GM19463 (cell line): Measurements from ENCODE around the gene DCANP1.

Source experiments
- ATAC-seq: cut with Tn5 transposase; IDR thresholded peaks from one replicate; pipeline ENCODE4 v1.9.1; 2021; ENCODE audit warnings: mild to moderate bottlenecking, moderate library complexity; ENCODE audit not compliant: unreplicated experiment

DCANP1 gene

DNA sequence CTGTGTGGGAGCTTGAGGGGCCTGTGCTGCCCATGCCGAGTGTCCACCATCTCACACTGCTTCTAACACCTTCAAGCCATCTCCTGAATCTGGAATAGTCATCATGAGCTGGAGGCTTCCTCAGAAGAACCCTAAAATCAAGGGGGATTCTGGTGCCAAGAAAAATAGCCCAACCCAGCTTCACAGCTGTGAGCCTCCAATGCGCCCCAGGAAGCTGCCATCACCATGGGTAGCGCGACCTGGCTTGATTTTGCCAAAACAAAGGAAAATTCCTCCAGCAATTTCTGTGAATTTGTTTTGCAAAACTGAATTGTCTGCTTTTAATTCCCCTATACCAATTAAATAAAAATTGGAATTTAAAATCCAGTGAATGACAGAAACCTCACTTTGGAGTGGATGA lies 11.2 kb upstream of the DCANP1 start:
- no peak for ATAC-seq

DNA sequence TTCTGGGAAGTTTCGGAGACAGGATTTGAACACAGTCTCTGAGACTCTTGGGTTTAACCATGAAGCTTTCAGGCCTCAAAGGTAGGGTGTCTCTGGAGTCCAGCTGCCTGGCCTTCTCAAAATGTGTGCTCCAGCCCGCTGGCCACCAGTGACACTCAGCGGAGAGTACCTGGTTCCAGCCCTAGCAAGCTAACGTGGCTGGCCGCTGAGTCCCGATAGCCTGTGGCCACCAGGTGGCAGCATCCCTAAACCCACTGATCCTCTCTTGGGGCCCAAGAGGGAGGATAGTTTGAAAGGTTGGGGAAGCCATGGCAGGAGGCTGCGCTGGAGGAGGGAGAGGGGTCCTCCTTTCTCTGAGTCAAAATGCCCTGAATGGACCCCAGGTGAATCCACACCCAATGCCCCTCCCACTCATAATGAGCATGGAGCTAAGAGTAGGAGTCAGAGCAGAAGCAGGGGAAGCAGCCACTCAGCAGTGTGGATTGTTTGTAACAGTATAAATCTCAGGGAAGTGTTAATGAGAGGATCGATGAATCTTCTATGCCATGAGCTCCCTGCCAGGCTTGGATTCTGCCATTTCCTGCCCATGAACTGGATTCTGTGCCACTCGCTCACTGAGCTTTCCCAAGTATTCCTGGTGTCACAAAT lies 10.4 kb upstream of the DCANP1 start:
- ATAC-seq: peak; percentile 38

DNA sequence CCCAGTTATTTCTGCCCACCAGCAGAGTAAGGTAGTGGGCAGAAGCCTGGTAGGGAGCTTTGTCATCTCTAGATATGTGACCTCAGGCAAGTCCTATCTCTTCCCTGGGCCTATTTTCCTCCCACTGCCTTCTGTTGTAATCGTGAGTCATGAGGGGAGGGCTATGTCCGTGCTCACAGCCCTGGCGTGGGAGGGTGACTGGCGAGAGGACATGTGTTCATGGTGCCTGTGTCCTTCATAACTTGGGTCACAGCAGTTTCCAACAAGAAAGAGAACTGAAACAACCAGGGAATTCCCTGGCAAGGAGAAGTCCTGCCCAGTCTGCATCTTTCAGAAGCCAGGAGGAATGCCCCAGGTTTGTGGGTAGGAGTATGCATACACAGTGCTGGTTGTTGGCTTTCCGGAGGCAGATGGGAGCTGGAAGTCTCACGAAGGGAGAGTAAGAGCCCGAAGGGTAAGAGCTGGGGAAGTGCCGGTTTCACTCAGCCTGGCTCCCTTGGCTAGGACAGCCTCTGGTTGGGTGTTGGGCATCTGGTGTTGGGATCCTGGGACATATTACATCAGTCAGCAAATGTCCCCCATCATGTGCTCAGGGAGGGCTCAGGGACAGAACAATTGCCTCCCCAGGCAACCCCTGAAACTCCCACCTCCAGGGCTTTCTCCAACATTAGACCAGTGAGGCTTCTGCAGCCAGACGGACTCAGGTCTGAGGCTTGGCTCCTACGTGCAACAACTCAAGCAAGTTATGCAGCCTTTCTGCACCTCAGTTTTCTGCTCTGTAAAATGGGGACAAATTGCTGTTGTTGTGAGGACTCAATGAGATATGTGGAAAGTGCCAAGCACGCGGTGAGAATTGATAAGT lies 9.3 kb upstream of the DCANP1 start:
- ATAC-seq: peak; percentile 82

DNA sequence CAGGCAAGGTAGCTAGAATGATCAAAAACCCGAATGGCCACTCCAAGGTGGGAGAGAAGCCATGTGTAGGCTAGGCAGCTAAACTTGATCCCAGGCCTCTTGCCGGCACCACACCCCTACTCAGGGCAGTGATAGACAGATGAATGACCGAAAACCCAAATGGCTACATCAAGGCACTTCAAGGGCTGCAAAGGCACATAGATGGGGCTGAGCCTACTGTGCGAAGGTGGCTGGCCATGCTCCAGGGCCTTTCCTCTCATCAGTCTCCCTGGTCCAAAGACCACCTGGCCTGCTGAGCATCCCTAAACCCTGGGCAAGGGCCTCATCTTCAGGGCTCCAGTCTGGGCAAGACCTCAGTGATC lies 8.7 kb upstream of the DCANP1 start:
- ATAC-seq: no peak

DNA sequence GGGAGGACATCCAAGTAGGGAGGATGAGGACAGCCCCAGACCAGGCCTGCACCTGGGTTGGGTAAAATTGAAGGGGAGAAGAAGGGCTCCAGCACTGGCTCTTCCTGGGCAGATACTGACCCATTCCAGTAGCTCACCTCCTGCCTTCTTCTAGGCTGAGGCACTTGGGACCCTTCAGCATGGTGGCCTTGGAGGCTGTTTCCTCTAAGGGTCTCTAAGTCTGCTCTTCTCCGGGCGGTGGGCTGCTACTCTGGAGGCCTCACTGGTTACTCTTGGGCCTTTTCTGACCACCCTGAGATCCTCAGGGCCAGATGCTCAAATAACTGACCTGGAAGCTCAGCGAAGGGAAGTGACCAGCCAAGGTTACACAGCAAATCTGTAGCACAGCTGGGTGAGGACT lies 7.8 kb upstream of the DCANP1 start:
- ATAC-seq: no peak

DNA sequence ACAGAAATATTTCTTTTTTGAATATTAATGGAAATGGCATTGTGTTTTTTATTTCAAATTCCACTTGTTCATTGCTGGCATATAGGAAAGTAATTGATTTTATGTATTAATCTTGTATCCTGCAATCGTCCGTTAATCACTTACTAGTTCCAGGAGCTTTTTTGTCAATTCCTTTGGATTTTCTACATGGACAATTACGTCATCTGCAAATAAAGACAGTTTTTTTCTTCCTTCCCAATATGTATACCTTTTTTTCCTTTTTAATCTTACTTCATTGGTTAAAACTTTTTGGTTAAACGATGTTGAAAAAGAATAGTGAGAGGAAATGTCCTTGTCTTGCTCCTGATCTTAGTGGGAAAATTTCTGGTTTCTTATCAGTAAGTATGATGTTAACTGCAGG lies 6.5 kb upstream of the DCANP1 start:
- ATAC-seq: no peak

DNA sequence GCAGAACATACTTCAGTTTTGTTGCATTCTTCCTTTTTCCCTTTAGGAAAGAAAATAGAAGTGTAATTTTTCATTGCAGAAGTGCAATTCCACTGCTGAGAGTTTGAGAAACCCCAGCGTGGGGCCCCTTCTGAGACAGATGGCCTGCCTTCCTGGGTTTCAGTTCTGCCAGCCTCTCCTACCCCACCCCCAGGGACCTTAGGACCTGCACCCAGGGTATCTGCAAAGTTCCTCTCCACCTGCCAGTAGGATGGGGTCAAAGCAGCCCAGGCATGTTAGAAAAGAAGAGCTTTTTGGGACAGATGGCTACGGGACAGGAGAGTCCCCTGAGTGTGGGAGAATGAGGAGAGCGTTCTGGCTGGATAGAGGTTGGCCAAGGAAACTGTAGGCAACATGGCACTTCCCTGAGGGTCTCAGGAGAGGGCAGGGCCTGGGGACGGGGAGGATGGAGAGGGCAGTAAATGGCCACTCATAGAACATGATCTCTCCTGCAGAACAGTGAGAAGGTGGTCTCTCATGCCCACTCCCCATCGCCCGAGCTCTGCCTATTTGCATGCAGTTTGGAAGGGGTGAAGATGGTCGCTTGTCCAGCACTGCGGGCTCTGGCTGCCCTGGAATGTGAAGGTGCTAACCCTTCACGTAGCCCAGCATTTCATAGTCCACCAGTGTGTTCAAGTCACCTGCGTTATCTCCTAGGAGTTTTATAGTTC lies 5.3 kb upstream of the DCANP1 start, which contains the start of gene TIFAB:
Gene TIFAB (minus strand): TSS at position 31 of the 710 bp plus-strand sequence. CDS start 2,412 bp downstream, outside the sequence.
- ATAC-seq: no peak

DNA sequence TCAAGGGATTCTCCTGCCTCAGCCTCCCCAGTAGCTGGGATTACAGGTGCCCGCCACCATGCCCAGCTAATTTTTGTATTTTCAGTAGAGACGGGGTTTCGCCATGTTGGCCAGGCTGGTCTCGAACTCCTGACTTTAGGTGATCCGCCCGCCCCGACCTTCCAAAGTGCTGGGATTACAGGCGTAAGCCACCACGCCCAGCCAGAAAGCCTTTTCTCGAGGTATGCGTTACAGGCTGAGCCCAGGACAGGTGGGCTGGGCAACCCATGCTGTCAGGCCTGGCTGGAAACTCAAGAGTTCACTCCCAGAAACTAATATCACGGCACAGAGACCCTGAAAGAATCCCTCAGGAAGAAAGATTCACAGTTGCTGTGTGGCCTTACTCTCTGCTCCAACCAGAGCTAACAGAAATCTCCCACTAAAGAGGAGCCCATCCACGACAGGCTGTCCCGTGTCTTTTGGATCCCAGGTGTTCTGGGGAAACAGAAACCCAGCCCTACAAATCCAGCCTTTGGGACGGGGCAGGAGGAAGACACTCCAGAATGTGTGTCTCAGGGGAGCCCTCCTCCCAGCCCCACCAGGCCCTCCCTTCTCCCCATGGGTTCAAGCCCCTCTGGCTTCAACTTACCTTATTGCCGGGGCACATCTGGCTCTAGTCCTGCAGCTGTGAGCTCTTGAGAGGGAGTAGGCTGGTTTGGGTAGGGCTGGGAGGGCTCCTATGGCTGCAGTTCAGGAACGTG lies 4.6 kb upstream of the DCANP1 start:
- ATAC-seq: no peak

DNA sequence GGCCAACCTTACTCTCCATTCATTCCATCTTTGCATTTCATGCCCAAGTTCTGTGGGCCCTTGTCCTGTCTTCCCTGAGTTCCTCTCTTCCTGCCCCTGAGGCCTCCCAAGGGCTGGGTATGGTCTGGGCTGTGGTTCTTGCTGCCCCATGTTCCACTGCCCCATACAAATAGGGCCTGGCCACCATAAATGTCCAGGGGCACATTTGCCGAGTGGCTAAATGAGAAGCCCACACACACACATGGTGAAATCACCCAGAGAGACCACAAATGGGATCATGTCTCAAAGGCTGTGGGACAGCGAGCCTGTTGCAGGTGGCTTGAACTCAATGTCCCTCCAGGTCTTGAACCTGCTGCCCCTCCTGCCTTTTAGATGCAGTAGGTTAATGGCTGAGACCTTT lies 3.8 kb upstream of the DCANP1 start:
- no peak for ATAC-seq

DNA sequence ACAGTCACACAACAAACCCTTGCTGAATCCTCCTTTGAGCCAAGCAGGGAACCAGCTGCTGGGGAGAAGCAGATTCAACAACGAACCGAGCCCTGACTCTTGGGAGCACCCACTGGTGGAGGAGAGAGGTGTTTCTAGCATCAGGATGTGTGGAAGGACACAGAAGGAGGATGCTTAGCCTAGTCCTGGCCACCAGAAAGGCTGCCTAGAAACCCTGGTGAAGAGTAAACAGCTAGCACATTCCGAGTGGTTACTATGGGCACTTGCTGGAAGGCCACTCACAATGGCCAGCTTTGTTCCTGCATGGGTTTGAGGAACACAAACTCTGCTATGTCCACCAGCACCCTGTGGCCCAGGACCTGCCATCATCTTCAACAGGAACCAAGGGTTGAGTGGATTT lies 3.2 kb upstream of the DCANP1 start:
- no peak for ATAC-seq

DNA sequence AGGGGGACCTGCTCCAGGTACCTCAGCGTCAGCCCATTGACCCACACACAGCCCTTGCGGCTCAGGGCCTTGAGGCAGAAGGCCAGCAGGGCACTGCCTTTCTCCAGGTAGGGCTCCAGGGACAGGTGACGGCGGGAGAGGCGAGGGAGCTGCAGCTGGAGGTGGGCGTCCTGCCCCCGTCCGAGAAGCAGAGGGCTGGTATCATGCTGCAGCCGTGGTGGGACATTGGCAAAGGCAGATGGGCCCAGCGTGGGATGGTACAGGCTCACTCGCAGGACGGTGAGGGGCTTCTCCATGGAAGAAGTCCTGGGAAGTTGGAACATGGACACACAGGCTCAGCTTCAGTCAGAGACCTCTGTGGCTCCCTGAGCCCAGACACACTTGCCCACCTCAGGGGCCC lies 2.5 kb upstream of the DCANP1 start:
- no peak for ATAC-seq

DNA sequence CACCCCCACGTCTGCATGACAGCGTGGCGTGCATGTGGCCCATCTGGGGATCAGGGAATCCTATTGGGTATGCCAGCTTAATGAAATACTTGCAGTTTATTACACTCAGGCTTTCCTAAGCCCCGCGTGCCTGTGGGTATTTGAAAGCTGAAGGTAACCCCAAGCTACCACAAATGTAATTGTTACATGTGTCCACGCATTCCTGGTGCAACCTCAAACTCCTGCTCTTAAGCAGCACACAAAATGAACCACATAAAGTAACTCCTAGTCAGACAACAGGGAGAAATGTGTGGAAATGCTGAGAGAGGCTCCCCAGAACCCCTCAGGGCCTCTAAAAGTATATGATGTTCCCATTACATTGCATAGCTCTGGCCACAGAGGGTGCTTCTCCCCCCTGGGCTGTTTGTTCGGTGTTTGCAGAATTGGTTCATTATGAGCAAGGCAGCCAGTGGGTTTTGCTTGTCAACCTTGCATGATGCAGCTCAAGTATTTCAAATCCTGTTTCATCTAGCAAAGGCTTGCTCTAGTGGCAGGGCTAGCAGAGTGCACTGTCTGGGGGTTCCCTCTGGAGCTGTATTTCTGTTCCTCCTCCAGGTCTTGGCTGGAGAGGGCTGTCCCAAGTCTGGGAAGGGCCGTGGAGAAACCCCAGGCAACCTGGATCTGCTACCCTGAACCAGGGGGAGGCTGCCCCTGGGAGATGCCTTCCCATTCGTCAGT lies 1.8 kb upstream of the DCANP1 start:
- no peak for ATAC-seq

DNA sequence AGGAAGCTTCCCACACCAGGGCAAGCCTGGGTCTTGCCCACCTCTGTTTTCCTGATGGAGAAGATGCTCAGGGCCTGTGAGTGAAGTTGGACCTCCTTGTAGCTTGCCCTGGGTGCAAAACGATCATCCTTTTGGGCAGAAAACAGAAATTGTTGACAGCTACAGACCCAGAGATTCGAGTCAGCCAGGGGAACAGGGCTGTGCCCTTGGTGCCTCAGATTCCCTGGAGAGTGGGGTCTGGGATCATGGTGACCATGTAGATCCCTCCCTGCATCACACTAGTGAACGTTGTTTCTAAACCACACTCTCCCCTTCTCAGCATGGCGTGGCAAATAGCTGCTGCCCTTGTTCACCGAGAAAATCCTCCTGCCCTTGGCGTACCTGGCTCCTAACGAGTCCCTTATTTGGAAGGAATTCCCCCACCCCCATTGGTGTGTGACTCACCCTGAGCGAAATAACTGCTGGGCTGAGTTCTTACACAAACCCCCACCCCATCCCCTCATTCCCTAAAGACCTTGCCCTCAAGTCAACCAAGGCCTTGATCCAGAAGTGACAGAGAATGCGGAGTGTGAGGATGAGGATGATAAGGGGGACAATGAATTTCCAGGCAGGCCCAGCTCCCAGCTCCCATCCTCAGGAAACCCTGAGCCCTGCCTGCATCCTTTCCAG lies 1.1 kb upstream of the DCANP1 start:
- no peak for ATAC-seq

DNA sequence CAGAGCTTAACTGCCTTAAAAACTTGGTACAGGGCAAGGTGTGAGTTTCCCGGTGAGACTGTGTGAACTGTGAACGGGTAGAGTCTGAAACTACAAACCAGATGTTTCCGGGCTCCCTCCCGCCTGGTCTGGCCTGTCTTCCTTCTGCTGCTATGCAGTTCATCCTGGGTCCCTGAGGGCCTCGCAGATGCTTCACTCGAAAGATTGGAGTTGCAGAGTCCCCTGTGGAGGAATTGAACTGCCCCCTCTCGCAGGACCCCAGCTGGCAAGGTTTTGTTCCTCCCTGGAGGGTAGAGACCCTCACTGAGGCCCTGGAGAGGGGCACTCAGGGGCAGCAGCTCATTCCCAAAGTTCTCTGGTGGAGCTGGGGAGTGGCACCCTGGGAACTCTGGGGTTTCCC lies 533 bp downstream of the DCANP1 start:
- ATAC-seq: no peak

DNA sequence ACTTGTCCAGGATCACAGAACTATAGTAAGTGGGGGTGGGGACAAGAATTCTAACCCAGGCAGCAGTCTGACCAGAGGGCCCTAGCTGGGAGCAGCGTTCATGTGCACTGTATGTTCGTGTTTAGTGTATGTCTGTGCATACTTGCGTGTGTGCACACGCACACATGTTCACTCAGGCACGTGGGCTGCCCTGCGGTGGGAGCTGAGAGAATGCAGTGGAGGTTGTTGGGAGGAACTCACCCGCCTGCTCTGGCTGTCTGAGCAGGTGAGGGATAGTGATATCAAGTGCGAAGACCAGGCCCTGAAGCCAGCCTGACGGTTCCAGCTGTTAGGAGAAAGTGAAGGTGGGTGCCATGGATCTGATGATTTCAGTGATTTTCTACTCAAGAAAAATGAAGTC lies 942 bp downstream of the DCANP1 start:
- no peak for ATAC-seq

DNA sequence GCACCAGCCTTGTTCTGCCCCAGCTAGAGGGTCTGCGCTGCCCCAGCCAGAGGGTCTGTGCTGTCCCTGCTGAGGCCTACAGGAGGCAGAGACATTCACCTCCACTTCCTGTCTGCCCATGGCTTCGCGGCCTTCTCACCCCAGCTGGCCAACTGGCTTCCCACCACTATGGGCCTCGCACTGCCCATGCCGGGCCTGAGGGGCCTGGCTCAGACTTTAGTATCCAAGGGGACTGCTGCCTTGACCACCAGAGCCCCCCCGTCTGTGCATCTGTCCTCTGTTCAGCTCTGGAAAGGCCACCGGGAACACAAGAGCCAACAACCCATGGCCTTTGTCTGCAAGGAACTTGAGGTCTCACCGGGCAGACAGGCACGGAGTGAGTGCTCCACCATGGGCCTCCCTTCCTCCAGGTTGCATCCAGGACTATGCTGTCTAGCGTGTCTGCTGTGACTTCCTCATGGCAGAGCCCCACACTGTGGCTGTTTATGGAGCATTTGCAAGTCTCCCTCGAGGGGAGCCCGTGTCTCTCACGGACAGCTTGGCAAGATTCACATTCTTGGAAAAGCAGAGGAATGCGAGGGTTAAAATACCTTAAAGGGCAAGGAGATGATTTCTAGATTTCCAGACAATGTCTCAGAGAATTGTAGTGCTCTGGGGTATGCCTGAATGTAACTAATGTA lies 1.7 kb downstream of the DCANP1 start:
- no peak for ATAC-seq

DNA sequence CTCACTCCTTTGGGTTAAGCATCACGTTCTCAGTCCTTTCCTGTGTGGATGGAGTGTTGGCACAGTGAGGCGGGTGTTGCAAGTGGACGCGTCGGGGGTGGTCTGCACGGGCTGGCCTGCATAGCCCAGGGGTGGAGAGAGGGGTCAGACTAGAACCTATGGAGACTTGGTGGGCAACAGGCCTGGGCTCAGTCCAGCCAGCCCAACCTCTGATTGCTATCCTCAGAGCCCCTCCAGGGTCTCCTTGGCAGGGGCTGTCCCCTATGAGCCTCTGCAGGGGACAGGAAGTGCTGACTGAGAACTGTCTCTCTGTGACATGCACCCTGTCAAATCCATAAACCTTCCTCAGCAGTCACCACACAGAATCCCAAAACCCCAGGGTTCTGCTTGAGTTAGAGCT lies 2.3 kb downstream of the DCANP1 start:
- no peak for ATAC-seq

DNA sequence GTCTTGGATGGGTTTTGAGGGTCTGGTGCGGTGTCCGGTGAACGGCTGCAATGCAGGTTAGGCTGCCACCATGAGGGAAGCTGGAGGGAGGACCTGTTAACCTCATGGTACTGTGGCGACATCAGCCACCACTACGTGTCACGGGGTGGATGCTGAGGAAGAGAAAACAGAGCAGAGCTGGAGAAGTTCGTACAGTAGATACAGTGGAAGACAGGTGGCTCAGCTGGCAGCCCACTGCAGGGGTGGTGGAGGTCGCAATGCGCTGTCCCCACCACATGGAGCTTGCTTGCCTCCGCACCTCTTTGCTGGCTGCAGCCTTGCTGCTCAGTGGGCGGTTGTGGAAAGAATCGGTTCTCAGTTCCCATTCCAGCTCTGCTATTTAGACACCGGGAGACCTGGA lies 2.8 kb downstream of the DCANP1 start:
- no peak for ATAC-seq

DNA sequence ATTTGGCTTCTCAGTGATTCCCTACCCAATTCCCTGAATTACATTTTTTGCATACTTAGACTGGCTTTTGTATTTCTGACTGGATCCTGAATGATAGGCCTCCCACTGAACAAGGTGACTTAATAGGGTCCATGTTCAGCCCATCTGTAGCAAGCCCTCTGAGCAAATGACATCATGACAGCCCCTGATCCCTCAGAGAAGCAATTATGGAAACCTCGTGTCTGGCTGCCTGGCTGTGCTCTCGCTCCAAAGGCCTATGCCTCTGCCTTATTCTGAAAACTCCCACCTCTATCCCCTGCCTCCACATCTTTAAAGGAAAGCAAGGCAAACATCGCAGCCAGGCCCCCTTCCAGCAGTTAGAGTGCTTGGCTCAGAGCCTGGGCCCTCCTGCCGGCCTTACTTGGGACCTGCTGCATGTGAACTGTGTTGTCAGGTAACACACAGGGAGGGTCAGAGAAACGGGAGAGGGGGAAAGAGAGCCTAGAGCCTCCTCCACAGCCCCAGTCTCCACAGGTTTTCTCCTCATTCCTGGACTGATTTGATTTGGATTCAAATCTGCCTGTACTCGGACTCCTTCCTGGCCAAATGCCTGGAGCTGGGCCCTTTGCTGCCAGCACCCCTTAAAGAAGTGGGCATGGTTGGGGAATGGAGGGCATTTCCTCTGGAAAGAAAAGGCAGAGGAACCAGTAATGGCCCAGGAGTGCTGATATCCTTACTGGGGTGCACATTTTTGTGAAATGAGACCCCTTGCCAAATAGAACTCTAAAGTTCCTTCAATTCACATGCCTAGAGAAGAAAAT lies 3.8 kb downstream of the DCANP1 start:
- ATAC-seq: no peak
